Measurements from ENCODE around the gene NIN.

NIN gene

DNA sequence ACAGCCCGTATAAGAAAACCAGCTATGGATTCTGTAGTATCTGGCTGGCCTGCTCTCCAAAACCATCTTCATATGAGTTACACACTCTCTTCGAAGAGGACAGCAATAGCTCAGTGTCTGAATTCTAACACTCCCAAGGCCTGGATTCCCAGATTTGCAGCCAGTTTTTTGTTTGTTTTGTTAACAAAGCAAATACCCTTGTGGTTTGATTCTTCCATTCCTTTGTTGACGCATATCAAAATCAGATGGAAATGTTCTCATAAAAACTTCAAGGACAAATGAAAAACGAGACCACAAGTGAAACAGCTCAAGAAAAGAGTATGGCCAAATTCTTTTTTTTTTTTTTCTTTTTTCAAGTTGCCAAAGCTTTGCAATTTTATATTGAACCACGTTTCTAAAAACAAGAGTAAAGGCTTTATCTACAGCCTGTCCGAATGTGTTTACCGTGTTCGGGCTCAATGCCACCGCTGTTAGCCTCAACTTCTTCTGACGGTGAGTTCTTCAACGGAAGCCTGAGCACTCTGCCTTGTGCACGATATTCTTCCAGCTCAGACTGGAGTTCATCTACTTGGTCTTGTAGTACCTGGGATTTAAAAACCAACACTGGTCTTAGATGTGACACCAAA, 67.5 kb downstream of the NIN start:
- DNase-seq (ENCODE audit: low spot score) = no peak

DNA sequence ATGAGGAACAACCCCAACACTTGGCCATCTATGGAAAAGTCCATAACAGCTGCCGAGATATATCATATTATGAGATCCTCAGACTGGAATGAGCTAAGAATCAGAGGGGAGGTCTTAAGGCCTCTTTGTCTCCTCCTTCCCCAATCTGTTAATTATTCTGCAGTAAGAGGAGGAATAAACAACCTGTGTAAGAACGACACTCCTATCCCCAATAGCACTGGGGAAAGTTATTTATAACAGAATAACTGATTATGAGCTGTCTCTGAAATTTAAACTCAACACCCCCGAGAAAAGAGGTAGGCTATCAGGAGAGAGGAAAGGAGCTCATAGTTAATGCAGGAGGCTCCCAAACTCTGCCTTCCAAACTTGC, 68.0 kb downstream of the NIN start:
- no peak for DNase-seq (ENCODE audit: low spot score)

DNA sequence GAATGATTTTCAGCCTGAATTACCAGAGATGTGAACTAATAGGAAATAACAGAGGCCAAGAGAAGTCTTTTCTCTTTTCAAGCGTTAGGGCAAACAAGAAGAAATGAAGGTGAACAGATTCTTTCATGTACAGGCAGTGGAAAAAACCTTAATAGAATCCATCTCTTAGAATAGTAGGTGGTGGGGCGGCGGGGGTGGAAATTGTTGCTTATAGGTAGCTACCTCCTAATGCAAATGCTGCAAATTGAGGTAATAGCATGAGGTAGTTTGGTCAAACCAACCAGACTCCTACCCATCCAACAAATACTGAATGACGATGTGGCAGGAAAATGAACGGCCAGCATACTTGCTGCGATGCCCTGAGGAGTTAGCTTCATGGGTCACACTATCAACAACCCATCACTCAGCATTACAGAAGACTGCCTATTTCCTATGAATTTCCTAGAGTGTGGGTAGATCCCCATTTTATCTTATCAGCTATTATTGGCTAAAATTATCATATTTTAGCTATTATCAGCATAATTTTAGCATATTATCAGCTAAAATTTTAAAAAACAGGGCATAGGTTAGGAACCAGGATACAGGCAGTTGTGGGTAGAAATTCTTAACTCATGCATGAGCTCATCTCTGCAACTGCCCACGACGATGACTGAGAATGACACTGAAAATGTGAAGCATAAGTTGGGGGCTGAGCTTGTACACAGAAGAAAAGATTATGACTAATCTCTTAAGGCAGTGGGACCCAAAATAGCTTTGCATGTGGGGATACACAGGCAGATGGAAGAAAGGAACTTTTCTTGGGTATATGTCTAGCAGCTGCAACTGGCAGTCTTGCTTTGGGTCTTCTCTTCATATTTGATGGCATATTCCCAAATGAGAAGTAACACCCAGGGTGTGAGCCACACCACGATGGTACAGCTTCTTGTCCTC, 68.7 kb downstream of the NIN start:
- DNase-seq (ENCODE audit: low spot score) = no peak

DNA sequence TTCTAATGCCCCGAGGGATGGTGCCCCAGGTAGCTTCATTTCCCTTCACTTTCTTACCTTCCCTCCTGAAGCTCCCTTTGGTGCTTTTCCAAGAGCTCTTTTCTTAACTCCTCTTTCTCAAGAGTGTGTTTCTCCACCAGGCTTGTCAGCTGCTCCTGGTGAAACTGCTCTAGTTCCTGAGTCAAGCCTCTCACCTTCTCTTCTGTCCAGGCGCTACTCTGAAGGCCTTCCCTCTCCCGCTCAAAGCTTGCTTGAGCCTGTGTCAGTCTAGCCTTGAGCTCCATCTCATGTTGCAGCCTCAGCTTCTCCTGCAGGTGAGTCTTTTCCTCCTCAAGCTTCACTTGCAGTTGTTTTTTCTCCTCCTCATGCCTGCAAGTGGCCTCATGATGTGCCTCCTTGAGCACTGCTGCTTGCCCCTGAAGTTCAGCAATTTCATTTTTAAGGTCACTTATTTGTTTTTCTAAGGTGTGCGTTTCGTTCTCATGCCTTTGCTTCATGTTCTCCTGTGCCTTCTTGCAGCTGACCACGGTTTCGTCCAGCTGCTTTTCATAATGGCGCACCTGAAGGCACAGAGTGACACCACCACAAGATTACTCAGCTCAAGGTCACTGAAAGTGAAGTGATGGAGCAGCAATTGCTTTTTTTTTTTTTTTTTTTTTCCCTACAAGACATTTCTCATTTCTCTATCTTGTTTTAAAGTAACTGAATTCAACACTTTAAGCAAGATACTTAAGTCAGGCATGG, 71.0 kb downstream of the NIN start:
- no peak for DNase-seq (ENCODE audit: low spot score)

DNA sequence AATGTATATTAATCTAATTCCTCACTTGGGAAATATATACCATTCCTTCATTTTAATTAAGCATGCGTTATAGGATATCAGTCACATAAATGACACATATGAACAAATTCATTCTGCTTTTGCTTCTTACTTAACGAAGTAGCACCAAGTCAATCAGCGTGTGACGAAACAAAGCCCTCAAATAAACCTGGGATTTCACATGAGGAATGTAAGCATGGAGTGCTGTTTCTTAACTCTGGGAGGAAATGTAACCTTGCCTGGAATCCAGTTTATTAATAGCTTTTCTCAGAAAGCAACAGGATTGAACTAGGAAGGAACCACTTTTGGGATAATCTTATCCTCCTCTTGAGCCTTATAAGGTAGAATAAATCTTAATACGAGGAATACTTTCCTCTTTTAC, 72.0 kb downstream of the NIN start:
- no peak for DNase-seq (ENCODE audit: low spot score)

DNA sequence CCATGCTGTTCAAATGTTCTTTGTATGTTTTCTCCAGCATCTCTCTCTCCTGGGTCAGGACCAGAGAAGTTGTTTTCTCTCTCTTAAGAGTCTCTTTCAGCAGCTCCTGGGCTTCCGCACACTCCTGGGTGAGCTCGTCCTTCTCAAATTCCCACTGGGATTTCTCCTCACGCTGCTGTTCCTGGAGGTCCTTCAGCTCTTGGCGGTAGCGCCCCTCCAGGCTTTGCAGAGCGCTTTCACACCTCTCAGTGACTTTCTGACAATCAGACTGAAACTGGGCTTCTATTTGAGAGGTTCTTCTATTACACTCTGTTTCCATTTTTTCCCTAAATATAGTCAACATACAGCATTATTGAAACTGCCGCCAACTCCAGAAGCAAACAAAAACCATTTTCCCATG, 72.7 kb downstream of the NIN start:
- no peak for DNase-seq (ENCODE audit: low spot score)

DNA sequence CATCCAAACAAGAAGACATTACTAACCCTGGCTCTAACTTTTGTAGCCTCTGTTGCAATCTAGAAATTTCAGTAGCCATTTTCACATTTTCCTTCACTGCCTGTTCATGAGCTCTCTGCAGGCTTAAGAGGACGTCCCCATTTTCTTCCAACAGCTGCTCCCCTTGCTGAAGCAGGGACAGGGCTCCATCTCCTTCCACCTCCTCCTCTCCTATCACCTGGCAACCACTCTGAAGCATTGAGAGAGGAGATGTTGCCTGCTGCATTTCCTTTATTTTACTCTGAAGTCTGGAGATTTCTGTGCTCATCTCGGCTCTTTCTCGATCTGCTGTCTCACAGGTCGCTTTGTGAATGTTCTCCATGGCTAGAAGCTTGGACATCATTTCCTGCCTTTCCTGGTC, 73.3 kb downstream of the NIN start:
- no peak for DNase-seq (ENCODE audit: low spot score)

DNA sequence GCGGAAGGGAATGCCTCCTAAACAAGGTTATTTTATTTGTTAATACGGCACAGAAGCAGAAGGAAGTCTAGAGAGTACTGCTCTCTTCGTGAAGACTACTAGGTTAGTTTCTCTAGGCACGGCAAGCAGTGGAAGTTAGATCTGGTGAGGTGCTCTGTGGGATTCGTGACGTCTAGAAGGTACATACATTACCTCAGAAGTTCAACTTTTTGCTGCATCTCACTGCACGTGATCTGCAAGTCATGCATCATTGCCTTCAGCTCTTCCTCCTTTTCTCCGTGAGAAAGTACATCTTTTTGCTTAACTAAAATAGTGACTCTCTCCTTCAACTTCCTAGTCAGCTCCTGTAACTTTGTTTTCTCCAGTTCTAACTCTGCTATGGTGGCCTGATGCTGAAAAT, 74.7 kb downstream of the NIN start:
- DNase-seq (ENCODE audit: low spot score) = no peak

DNA sequence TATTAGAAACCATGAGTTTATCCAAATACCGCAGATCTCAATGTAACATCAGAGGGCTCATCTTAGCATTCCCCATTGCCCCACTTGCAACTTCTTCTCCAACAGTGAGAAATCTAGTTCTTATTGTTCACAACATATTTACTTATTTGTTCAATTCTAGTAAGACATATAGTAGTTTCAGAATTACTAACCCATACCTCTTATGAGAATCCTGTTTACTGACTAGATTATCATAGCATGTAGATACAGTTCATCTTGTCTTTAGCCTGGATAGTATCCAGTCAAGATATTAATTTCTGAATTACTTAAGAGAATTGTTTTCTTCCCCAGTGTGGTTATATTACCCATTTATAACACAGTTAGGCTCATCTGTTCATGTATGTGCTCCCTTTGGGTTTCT, 80.6 kb downstream of the NIN start:
- no peak for DNase-seq (ENCODE audit: low spot score)

DNA sequence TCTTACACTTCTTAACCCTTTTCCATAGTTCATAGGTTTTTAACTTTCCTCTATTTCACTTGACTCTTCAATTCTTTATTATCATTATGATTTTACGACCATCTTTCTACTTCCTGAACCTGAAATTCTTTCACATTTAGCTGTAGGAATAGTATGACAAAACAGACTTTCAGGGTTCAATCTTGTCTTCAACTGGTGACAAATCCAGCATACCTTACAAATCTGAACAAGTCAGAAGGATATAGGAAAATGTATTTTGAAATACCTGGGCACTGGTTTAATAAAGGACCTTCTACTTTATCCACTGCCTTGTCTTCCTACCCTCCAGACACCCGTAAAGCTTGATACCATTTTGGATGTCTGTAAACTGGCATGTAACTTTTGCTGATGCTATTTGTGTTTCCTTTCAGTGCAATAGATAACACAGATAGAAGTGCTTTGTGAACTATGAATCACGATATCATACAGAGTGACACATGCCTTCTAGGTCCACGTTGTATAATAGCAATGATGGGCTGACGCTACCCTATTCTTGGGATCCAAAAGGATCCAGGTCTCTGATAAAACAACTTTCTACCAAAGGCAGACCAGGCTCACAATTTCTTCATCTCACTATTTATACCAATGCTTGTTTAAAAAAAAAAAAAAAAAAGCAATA, 85.4 kb downstream of the NIN start:
- DNase-seq (ENCODE audit: low spot score) = no peak

DNA sequence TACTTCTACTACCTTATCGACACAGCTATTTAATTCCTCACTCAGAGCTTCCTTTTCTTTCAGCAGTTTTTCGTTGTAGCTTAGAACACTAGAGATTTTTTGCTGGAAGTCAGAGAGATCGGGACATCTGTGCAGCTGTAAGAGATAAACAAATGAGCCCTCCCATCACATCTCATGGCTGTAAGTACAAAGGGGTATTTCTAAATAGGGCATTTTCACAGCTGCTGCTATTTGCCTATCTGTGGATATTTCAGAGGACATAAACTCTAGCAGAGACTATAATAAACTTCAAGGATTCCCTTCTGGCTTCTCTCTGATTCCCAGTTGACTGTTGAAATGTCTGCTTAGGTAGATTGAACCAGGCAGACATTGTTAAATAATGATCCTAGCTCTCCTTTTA, 86.7 kb downstream of the NIN start:
- no peak for DNase-seq (ENCODE audit: low spot score)

DNA sequence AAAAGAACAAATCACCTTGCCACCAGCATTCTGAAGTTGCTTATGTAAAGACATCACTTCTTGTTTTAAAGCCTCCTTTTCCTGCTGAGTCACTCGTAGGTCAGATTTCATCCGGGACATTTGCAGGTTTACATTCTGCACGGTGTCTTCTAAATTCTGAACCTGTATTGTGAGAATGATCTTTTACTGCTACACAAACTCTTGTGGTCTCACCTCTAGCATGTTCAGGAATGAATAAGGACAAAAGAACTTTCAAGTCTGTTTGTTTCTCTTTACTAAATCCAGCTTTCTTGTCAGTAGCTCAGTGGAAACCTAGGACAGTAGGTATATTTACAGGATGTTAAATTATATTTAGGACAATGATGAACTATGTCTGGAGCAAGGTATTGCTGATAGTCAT, 89.4 kb downstream of the NIN start:
- DNase-seq (ENCODE audit: low spot score) = no peak

DNA sequence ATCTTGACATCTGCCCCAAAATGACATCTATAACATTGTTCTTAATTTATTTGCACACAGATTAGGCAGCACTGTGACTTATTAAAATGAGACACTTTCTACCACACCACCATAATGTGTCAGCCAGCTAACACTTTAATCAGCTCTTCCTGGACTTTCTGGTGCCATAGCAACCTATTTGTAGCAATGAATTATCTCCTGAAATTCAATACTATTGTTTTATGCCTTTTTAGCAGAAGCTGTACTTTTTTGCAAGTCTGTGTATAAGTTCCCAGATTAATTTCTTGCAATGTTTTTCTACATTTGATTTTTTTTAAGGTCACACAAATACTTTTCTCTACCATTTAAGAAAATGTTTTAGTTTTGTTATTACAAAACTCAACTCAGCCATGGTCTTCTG, 90.1 kb downstream of the NIN start:
- DNase-seq (ENCODE audit: low spot score) = no peak

DNA sequence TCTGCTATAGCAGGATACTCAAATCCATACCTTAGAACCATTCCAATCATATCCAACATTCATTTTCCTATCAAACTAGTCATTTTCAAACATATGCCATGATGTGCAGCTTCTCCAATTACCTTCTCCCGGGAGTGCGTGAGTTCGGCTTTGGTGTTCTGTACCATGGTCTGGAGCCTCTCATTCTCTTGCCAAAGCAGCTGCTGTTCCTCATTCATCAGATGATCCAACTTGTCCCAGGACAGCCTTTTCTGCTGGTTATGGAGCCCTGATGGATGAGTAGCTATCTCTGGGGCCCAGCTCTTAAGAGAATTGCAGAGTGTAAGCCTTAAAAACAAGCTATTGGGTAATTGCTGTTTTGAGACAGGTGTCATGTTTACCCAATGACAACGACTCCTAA, 91.8 kb downstream of the NIN start:
- no peak for DNase-seq (ENCODE audit: low spot score)

DNA sequence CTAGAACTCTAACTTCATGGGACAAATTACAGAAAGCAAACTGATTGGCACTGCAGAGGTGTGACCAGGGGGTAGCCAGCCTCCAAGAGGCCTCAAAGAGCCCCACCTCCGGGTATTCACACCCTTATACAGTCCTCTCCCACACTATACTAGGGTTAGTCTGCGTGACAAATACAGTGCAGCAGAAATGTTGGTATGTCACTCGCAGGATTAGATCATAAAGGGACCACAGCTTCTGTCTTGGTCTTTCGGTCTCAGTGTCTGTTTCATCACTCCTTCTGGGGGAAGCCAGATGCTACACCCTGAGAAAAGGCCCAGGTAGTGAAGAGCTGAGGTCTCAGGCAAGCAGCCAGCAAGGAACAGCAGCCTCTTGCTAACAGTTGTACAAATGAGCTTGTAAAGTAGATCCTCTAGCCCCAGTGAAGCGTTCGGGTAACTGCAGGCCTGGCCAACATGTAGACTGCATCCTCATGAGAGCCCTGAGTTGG, 94.0 kb downstream of the NIN start:
- no peak for DNase-seq (ENCODE audit: low spot score)

DNA sequence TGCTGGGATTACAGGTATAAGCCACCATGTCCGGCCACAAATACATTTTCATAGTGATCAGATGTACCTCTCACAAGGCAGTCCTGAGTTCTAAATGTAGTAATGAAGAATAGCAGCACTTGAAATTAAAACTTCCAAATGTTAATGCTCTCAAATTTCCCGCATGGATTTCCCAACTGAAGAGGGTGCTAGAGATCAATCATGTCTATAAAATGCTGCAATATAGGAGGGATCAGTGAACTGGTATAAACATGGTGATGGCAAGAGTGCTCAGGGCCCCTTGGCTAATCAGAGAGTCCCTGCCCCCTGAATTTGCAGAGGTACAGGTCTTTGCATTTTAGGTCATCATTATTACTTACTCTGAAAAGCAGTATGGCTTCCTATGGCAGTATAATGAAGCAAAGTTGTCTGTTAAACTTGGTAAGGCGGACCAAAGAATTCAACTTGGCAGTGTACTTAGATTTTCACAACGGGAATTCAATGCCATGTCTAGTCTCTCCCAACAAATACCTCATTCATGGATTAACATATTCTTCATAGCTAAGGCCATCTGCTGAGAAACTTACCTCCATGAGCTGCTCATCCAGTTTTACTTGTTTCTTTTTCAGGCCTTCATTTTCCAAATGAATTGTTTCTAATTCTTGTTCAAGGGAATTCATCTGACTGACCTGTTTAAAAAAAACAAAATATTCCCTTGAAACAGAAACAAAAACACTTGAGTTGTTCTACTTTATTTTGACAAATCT, 95.8 kb downstream of the NIN start:
- DNase-seq (ENCODE audit: low spot score) = peak; percentile 40

DNA sequence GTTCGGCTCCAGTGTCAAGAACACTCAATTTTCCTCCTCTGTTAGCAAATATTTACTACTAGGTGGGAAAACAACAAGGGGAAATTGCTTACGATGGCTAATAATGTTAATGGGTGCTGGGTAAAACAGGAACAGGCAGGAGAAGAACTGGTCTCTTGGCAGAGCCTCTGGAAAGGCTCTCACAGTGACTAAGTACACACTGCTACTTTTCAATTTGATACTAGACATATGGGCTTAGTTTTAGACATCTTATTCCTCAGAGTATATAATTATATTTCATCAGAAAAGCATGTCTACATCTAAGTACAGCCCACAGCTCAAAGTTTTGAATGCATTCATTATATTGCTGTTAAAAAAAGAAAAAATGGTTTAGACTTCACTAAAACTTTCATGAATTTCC, 97.5 kb downstream of the NIN start:
- no peak for DNase-seq (ENCODE audit: low spot score)

DNA sequence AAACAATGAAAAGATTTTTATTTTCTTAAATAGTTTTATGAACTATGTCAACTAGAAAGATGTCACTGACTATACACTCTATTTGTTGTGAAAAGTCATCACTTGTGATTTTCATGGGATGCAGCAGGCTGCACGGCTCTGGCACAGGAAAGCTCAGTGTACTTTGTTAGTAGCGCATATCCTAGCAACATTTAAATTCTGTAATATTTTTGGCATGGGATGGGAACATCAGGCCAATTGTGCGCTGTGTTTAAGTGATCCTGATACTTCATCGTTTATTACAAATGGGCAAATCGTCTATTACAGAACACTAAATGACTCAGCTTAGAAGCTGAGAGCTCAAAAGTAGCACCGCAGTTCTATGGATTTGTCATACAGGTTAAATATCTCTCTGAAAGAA, 102.1 kb downstream of the NIN start:
- DNase-seq (ENCODE audit: low spot score) = no peak

DNA sequence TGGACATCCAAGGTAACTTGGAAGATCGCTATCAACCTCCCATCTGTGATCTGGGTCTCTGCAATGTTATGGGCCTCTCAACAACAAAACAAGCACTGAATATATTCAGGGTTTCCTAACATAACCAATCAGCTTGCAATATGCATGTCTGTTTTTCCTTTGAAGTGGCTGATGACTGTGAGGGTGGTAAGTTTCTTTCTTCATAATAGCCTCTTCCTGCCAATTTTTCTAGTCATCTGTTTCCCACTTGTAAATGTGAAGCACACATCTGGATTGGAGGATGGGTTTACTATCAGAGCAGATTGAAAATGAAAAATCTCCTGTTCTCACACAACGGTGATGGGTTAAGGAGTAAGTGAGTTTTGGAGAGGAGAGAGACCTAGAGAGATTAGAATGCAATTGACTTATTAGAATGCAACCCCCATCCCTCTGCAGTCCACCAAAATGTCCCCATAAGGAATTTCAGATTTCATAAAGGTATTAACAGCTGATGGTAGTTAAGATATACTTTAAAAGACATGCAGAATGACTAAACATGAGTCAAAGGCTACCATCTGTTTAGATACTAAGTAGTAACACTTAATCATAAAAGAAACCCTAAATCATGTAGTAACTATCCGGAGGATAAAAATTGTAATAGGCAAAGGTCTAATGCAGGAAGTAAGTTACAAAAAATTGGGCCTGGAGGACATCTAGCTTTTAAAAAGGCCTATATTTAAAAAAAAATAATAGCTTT, 104.4 kb downstream of the NIN start:
- no peak for DNase-seq (ENCODE audit: low spot score)

DNA sequence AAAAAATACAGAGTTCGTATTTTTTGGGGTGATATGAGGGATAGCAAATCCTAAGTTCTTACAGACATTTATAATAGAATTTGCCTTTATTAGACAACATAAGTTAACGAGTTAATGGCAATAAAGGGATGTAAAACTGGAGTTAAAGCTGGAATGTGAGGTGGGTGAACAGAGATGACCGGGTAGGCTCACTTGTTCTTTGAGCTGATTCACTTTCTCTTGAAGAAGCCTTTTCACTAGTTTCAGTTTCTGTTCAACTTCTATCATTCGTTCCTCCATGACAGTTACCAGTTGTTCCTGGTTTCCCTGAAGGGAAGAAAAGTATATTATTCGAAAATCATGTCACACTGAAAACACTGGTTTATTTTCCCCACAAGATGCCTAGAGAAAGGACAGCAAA, 105.2 kb downstream of the NIN start:
- no peak for DNase-seq (ENCODE audit: low spot score)

Data from COLO829 (cell line).